HL-60 (cell line): ENCODE data around the gene MLLT3.

Source experiments
- DNase-seq, 2 experiments: peaks; one replicate each; pipeline ENCODE4 v3.0.0-alpha.2; 2010 to 2020; ENCODE audit warnings: low read depth in 1 of 2, low spot score in 1 of 2
- H3K27ac ChIP-seq: fragments of 250-450 bp; sonication (Bioruptor Pico); replicated peaks from 2 replicates; pipeline ENCODE4 v1.5.1; 2020; ENCODE audit warnings: mild to moderate bottlenecking, moderate library complexity
- H3K27me3 ChIP-seq: fragments of 250-450 bp; sonication (Bioruptor Pico); 2 replicates; pipeline ENCODE4 v1.5.1; 2021; ENCODE audit warnings: mild to moderate bottlenecking, moderate library complexity; ENCODE audit not compliant: insufficient read depth, poor library complexity, severe bottlenecking
- H3K4me3 ChIP-seq: replicated peaks from 2 replicates; pipeline ENCODE4 v1.5.1; 2011; ENCODE audit warnings: mild to moderate bottlenecking, control low read depth, low read length; ENCODE audit not compliant: insufficient read depth
- CTCF ChIP-seq: IDR thresholded peaks from one replicate; pipeline ENCODE4 v1.5.1; 2011; ENCODE audit warnings: low read length, control low read depth, inconsistent platforms; ENCODE audit not compliant: insufficient read depth
- GABPA ChIP-seq: IDR thresholded peaks from 2 replicates; pipeline ENCODE4 v1.6.1; 2012; ENCODE audit warnings: low read depth
- POLR2AphosphoS5 ChIP-seq: IDR thresholded peaks from 2 replicates; pipeline ENCODE4 v1.6.1; 2012; ENCODE audit warnings: low read depth
- SPI1 ChIP-seq: IDR thresholded peaks from 2 replicates; pipeline ENCODE4 v1.6.1; 2012; ENCODE audit warnings: low read depth, mild to moderate bottlenecking, borderline replicate concordance
- TF ChIP-seq, protein P1 (sequence below): IDR thresholded peaks from 2 replicates; pipeline ENCODE4 v1.6.1; 2012; ENCODE audit warnings: low read depth; ENCODE audit not compliant: insufficient replicate concordance

Gene MLLT3

GRCh38 chr9:20477940-20478620 lies 144.2 kb downstream of the MLLT3 start:
- H3K27ac ChIP-seq, result no peak overlapping the region
- TF ChIP-seq POLR2AphosphoS5, result no peak
- TF ChIP-seq SPI1, result no peak
- TF ChIP-seq GABPA, result no peak
- TF ChIP-seq, protein P1, sequence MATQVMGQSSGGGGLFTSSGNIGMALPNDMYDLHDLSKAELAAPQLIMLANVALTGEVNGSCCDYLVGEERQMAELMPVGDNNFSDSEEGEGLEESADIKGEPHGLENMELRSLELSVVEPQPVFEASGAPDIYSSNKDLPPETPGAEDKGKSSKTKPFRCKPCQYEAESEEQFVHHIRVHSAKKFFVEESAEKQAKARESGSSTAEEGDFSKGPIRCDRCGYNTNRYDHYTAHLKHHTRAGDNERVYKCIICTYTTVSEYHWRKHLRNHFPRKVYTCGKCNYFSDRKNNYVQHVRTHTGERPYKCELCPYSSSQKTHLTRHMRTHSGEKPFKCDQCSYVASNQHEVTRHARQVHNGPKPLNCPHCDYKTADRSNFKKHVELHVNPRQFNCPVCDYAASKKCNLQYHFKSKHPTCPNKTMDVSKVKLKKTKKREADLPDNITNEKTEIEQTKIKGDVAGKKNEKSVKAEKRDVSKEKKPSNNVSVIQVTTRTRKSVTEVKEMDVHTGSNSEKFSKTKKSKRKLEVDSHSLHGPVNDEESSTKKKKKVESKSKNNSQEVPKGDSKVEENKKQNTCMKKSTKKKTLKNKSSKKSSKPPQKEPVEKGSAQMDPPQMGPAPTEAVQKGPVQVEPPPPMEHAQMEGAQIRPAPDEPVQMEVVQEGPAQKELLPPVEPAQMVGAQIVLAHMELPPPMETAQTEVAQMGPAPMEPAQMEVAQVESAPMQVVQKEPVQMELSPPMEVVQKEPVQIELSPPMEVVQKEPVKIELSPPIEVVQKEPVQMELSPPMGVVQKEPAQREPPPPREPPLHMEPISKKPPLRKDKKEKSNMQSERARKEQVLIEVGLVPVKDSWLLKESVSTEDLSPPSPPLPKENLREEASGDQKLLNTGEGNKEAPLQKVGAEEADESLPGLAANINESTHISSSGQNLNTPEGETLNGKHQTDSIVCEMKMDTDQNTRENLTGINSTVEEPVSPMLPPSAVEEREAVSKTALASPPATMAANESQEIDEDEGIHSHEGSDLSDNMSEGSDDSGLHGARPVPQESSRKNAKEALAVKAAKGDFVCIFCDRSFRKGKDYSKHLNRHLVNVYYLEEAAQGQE, result no peak
- TF ChIP-seq CTCF, result no peak
- H3K4me3 ChIP-seq, result no peak overlapping the region
- no peaks in the 10 kb centered on the region for H3K27me3 ChIP-seq
- no peak for DNase-seq

DNA sequence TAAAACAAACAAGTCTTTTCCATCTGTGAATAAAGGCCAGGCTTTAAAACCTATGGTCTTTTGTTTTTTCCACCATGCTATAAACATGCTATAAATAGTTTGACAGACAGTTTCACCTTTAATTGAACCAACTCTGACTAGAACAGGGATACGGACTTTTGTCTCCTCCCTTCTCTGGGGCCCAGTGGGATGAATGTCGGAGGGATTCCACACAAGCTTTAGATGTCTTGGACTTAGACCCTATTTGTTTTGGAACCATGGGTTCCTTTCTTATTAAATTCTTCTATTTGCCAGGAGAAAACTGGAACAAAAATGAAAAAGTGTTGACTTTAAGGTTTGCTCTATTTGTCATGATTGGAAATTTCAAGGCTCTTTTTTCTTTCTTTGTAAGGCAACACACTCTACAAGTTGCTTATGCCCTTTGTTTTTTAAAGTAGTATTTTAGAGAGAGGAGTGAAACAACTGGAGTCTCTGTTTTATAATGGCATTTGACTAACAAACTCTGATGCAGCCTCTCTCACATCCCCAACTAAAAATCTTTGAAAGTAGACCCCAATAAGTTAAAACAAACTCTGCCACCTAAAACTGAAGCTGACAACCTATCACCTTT lies 145.3 kb downstream of the MLLT3 start:
- Histone ChIP-seq H3K27ac (no peak overlapping the region), H3K4me3 (no peak overlapping the region), H3K27me3 (no peaks in the 10 kb centered on the region)
- no peak for DNase-seq
- TF ChIP-seq, protein P1, result no peak
- TF ChIP-seq SPI1 (no peak), POLR2AphosphoS5 (no peak), CTCF (no peak), GABPA (no peak)

GRCh38 chr9:20474496-20474895 lies 147.8 kb downstream of the MLLT3 start:
- DNase-seq, result no peak
- TF ChIP-seq SPI1 (no peak), CTCF (no peak), GABPA (no peak), POLR2AphosphoS5 (no peak)
- TF ChIP-seq, protein P1, result no peak
- H3K27ac ChIP-seq, result no peak overlapping the region
- H3K27me3 ChIP-seq, result no peaks in the 10 kb centered on the region
- no peak overlapping the region for H3K4me3 ChIP-seq
